Superior temporal gyrus (tissue), 1 donor: ENCODE data around the gene EAF2.
"Not testable (repeated sequence)": the region's sequence is repeated elsewhere in the genome, so short reads cannot be mapped to it uniquely, and the experiment has no call there.

Source experiments
- DNase-seq: peaks from one replicate; pipeline ENCODE4 v3.0.0-alpha.2; 2016; ENCODE audit errors: extremely low spot score

Gene EAF2

DNA sequence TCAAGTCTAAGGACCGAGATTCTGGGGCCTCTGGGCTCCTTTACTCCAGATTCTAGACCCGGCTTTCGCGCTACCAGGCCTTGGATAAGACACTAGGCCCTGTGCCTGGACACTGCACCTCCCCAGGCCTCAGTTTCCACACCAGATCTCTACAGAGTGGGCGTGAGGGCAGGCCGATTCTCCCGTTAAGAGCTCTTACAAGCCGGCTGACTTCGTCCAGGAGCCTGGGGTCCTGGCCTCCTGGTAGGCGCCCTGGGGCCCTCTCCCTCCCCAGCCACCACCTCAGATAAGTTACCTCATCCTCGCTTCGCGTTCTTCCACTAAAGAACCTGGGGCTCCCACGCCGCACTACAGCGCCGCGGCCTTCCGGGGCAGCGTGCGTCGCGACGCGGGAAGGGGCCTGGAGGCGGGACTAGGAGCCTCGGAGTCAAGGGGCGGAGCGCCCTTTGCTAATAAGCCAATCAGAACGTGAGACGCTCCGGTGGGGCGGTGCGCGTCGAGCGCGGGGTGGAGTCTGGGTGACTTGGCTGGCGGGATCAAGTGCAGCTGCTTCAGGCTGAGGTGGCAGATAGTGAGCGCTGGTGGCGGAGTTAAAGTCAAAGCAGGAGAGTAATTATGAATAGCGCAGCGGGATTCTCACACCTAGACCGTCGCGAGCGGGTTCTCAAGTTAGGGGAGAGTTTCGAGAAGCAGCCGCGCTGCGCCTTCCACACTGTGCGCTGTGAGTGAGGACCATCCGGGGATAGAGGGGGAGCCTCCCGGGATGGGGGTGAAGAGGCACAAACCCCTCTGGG, at the start of gene EAF2, which contains the start of gene IQCB1:
EAF2 (plus strand) TSS at position 539 of the 794 bp plus-strand sequence; CDS start at position 616, 77 bp downstream.
IQCB1 (minus strand) TSS at position 390 of the 794 bp plus-strand sequence. CDS start 6,100 bp downstream, outside the sequence.
- DNase-seq, result peak; percentile 98

DNA sequence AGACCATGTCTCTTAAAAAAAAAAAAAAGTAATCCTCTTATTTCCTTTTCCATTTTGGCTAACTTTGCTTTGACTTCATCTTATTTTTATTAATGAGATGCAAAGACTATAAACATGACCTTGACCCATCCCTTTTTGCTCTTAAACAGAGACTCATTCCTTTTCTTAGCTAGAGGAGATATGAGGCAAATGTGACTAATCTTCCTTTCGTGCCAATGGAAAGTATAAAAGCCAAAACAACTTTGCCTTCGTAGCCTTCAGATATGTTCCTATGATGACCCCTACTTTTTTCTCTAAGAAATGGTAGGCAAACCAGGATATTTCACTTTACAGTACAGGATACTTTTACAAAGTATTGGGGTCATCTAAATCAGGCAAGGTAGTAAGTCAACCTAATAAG, 48.5 kb upstream of the EAF2 start:
- no peak for DNase-seq

DNA sequence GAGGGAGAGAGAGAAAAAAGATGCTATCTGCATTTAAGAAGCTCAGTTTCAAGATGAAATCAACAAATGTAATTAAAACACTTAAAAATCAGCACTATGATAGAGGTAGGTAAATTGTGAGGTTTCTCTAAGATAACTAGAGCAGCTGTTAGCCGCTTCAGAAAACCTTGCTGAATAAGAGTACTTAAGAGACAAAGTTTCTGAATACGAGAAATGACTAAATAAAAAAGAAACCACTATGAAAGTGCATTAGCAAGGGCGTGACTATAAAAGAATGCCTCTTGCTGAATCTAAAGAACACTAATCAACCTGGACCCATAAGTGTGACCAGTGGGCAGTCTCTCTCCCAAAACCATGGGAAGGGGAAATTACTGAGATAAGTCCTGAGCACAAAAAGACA, 41.9 kb upstream of the EAF2 start:
- no peak for DNase-seq

DNA sequence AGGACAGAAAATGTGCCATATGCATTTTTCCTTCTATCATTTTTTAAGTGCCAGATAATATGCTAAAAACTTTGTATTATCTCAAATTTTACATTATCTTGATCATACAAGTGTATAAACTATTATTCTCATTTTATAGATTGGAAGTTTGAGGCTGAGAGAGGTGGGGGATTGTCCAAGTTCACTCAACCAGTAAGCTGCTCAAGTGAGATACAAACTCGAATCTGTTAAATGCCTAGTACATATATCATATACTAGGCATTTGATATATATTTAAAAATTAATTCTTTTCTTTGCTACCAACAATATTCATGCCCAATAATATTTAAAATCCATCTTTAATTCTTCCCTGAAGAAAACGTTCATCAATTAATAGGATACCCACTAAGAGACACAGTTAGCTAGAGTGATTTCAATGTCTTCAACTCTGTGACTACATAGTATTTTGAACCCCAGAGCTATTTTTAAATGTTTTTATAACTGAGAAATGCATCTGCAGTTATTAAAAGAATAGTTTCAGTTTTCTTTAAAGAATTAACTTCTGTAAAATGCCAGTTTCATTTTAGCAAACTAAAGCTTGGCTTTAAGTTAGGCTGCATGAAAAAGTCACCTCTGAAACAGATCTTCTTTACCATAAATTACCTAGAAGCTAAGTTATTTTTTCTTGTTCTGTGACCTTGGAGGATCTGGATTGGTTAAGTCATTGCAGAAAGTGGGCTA, 40.6 kb upstream of the EAF2 start:
- no peak for DNase-seq

DNA sequence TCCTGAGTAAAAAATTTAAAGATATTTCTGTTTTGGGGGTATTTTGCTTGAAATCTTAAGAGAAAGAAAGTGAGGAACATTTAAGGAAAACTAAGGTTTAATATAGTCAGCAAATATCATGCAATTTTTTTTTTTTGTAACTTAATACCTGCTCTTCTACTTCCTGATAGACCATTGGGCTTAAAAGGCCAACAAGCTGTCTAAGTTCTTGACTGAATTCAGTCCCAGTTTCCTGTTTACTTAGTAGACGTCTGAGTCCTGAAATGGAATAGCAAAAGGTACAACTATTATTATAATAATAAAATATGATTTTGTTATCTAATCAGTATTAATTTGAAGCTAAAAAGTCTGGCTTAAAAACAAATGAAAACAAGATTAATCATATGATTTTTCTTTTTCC, 38.0 kb upstream of the EAF2 start:
- no peak for DNase-seq

DNA sequence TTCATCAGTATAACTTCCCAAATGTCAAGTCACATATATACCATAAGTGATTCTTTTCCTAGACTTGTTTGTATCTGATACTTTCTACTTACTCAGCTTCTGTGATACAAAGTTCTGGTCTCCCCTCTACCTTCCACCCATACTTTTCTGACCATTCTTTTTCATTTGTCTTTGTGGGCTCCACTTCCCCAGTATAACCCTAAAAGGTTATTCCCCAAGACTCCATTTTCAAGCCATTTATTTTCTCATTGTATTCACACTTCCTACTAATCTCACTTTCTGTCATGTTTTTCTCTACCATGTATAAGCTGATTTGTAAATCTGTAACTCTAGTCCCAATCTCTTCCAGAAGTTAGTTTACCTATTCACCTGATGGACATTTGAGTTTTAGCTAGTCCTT, 34.1 kb upstream of the EAF2 start:
- DNase-seq, result no peak

DNA sequence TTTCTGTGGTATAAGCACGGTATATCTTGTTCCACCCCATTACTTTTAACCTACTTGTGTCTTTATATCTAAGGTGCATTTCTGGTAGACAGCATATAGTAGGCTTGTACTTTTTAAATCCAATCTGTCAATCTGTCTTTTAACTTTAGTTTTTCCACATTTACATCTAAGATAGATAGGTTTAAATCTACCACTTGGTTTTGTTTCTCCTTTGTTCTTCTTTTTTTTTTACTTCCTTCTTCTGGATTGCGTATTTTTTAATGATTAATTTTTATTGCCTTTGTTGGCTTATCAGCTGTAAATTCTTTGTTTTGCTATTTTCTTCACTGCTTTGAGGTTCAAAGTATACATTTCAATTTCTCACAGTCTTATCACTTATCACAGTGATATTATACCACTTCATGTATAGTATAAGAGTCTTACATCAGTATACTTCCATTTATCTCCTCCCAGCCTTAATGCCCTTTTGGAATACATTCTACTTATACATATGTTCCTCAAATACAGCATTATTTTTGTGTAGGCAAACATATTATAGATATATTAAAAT, 31.2 kb upstream of the EAF2 start:
- DNase-seq, result no peak

DNA sequence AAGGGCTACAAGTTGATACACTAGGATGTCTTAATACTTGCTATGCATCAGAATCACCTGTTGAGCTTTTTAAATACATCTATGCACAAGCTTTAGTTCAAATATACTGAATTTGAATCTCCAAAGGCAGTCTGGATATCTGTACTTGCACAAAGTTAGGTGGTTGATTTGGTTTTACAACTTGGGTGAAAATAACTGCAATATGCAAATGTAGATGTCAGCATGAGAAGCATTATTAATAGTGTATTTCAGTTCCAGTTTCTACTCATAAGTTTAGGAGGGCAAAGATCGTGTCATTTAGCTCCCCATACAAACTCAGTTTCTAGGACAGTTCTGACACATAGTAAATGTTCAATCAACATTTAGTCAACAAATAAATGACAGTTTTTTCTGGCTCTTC, 25.8 kb upstream of the EAF2 start:
- no peak for DNase-seq

DNA sequence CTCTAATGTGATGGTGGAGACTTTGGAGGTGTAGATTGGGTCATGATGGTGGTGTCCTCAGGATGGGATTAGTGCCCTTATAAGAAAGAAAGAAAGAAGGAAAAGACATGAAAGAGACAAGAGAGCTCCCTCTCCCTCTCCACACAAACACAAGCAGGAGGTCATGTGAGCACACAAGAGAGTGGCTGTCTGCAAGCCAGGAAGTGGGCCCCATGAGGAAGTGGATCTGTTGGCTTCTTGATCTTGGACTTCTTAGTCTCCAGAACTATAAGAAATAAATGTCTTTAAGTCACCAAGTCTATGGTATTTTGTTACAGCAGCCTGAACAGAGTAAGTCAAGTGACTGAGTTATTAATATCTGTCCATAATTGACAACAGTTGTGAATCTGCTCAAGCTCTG, 17.3 kb upstream of the EAF2 start:
- DNase-seq, result no peak

DNA sequence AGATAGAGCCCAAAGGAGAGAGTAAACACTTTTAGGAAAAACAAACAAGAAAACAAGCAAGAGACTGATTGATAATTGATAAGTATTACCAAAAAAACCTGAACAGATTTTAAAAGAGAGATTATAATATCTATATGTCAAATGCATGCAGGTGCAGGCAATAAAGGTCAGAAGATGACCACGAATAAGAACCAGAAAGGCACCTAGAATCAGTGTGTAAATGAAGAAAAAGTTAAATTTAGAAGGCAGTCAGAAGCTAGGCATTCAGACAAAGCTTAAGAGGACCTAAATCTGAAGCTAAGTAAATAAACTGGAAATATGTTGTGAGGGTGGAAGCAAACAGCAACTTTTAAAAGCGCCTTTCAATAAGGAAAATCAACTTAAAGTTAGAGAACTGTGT, 16.4 kb upstream of the EAF2 start:
- no peak for DNase-seq

DNA sequence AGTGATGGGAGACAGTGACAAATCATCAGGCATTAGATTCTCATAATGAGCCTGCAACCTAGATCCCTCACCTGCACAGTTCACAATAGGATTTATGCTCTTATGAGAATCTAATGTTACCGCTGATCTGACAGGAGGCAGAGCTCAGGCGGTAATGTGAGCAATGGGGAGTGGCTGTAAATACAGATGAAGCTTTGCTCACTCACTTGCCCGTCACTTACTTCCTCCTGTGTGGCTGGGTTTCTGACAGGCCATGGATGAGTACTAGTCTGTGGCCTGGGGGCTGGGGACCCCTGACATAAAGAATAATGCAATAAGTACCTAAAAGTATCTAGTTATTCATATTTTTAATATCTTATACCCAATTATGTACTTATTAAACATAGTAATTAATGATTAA, 15.8 kb upstream of the EAF2 start:
- DNase-seq, result no peak

DNA sequence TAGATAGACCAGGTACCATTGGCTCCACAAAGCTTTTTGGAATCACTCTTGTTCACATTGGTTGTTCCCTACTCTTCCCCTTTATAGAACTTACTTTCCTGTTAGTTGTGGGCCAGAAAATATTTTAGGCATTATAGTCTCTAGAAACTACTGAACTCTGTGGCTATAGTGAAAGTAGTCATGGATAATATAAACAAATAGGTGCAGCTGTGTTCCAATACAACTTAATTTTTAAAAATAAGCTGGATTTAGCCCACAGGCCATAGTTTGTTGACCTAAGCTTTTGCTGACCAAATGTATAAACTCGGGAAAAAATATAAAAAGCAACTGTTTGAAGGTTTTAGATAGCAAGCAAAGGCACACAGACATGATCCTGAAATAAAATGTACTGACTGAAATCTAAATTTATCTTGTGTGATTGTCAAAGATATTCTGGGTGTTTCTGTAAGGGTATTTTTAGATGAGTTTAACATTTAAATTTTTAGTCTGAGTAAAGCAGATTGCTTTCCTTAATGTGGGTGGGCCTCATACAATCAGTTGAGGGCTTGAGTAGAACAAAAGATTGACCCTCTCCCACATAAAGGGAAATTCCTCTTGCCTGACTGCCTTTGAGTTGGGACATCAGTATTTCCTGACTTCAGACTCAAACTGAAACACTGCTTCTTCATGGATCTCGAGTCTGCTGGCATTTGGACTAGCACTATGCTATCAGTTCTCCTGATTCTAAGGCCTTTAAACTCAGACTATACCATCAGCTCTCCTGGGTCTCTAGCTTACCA, 13.4 kb upstream of the EAF2 start:
- no peak for DNase-seq

DNA sequence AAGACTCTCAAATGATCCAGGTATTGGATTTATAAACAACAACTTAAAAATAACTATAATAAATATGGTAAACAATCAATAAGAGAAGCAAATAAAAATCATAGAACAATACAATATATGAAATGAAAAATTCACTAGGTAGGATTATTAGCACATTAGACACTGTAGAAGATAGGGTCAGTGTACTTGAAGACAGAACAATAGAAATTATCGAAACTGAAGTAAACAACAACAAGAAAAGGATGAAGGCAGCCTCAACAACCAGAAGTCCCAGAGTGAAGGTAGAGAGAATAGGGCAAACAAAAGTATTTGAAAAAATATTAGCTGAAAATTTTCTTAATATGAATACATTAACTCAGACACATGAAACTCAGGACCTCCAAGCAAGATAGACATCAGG, 12.0 kb upstream of the EAF2 start:
- DNase-seq, result no peak

DNA sequence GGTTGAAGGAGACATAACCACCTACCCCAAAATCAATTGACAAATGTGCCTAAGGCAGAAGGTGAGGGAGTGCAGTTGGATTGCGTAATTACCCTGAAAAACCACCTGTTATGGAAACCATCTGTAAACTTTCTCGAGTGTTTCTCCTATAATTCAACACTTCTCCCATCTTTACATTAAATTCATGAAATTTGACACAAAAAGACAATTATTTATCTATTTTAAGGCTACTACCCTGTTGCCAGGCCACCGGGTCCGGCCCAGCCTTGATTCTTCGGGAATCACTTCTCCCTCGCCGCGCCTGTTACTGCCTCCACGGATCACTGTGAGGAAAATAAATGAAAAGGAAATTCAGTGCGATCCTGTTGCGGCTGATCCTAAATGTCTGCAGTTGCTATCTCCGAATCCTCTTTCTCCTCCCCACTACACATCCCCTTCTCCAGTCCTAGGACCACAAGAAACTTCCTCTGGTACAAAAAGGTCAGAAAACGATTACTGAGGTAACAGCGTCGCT, 795 bp upstream of the EAF2 start:
- no peak for DNase-seq

DNA sequence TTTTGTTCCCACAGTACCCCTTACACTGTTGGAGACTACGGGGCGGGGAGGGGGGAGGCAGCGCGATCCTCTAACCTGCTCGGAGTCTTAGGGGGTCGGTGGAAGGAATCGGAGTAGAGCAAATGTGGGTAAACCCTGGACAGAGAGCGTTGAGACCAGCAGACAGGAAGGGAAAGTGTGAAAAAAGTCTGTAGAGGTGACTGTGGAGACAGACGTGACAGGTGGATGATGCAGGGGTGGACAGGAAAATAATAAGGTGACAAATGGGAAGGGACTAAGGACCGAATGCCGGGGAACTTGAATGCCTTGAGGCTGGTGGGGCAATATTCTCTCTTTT, 424 bp downstream of the EAF2 start:
- DNase-seq, result no peak

DNA sequence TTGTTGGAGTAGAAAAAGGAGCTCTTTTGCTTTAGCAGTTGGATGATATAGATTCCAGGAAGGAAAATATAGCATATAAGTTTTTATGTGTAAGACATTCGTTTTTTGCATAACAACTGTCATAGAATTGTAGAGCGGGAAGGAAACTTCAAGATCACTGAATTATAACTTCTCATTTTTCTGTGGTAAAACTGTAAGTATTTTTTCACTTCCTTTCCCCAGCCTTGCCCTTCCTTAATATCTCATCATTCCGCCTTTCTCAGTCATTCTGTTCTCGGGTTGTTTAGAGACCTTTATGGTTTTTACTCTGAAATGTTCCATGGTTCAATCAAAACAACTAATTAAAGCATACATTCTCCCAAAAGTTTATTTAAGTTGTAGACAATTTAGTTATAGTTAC, 1.1 kb downstream of the EAF2 start:
- DNase-seq, result no peak

DNA sequence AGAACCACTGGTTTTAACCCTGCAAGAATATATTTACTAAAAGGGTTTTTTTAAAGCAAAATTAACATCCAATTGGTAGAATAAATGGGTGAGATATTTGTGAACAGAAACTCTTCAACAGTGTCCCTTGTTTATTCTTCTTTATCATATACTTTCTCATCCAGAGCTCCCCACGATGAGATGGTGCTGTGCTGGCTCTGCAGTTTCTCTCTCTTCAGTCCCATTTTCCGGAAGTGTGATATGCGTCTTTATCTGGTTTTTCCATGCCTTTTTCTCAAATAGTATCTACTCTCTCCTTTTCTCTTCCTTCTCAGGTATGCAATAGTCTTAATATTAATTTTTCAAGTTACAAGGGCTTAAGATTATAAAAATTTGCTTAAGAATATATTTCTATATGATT, 1.5 kb downstream of the EAF2 start:
- DNase-seq, result no peak

DNA sequence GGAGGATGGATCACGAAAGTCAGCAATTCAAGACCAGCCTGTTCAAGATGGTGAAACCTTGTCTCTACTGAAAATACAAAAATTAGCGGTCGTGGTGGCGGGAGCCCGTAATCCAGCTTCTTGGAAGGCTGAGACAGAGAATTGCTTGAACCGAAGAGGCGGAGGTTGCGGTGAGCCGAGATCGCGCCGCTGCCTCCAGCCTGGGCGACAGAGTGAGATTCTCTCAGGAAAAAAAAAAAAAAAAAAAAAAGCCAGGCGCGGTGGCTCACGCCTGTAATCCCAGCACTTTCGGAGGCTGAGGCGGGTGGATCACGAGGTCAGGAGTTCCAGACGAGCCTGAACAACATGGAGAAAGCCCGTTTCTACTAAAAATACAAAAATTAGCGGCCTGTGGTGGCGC, 5.0 kb downstream of the EAF2 start:
- no peak for DNase-seq

DNA sequence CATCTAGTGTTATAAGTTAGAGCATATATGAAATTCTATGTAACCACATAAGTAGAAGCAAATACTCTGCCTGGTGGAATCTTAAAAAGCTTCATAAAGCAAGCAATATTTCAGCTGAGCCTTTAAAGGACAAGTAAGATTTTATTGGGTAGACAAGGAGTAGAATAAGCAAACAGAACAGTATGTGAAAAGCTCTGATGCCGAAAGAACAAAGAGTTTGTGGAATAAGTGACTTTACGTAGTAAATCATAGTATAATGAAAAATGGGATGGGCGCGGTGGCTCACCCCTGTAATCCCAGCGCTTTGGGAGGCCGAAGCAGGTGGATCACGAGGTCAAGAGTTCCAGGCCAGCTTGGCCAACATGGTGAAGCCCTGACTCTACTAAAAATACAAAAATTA, 9.9 kb downstream of the EAF2 start:
- no peak for DNase-seq

DNA sequence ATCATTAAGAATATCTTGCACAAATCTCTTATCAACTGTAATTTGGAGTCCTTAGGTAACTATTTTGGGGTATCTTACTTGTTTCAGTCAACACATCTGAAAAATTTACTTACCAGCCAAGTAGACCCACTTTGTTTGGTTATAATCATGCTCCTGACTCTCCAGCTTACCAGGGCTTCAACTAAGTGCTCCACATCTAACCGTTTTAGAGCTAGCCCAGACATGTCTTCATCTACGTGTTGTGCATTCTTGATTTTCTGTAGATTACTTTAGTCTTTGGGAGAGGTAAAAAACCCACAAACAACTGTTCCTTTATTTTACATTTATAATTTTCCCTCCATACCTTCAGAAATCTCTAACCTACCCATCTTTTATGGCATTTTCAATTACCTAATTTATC, 17.2 kb downstream of the EAF2 start:
- DNase-seq, result no peak

DNA sequence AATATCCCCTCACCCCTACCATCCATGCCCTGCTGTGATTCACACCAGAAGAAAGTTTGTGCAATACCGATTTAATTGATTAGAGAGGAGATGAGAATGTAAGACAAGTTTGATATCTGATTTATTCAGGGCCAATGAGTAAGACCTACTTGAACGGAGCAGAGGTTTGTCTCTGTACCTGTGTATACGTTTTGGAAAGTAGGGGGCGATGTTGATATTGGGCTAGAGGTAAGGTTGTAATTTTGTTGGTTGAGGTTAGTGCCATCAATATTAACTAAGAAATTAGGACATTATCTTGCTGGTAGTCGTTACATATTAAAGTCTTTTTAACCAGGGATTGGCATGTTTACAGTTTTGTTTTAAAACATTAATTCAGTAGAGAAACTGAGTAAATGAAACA, 20.5 kb downstream of the EAF2 start:
- DNase-seq, result no peak

DNA sequence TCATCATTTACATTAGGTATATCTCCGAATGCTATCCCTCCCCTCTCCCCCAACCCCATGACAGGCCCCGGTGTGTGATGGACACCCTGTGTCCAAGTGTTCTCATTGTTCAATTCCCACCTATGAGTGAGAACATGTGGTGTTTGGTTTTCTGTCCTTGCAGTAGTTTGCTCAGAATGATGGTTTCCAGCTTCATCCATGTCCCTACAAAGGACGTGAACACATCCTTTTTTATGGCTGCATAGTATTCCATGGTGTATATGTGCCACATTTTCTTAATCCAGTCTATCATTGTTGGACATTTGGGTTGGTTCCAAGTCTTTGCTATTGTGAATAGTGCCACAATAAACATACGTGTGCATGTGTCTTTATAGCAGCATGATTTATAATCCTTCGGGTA, 22.8 kb downstream of the EAF2 start:
- DNase-seq, result not testable (repeated sequence)
